GM12891 (cell line): ENCODE measurements around the gene FUT8.

Experiments used
- POLR2A ChIP-seq: IDR thresholded peaks from 2 replicates; pipeline ENCODE4 v1.6.1; 2011; ENCODE audit warnings: low read depth, low read length, control low read depth
- POLR2AphosphoS5 ChIP-seq: IDR thresholded peaks from 2 replicates; pipeline ENCODE4 v1.6.1; 2011; ENCODE audit warnings: low read depth, low read length, control low read depth
- SPI1 ChIP-seq: IDR thresholded peaks from 2 replicates; pipeline ENCODE4 v1.6.1; 2011; ENCODE audit warnings: low read depth, low read length, control low read depth
- TAF1 ChIP-seq: IDR thresholded peaks from 2 replicates; pipeline ENCODE4 v1.6.1; 2011; ENCODE audit warnings: low read depth, low read length, control low read depth

DNA sequence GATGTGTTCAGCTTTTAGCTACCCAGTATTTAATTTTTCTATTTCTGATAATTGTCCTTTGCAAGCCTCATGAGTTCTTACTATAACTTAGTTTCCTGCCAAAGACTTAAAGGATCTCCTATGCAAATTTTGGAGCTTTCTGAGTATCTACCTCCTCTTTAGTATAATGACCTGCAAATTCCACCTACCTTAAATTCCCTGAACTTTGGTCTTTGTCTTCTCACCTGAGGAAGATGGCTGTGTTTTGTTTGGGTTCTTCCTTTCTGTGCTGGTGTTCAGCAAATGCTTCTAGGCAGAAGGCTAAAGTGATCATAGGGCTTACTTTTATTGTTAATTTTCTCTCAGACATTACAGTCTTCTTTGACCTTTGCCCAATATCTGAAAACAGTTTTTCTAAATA lies 142.8 kb downstream of the FUT8 start:
- TF ChIP-seq POLR2A: no peak
- TF ChIP-seq POLR2AphosphoS5: no peak
- no peak for TF ChIP-seq TAF1
- no peak for TF ChIP-seq SPI1
